Panc1 (cell line): ENCODE measurements around the gene TNRC6C.

ENCODE experiments used
- POLR2AphosphoS5 ChIP-seq: IDR thresholded peaks from 2 replicates; pipeline ENCODE4 v1.6.1; 2012; ENCODE audit warnings: mild to moderate bottlenecking, low read depth, low read length, moderate library complexity
- TF ChIP-seq, protein P1 (sequence below): fragments of 450-650 bp; IDR thresholded peaks from 2 replicates; pipeline ENCODE4 v1.5.1; 2017; ENCODE audit warnings: mild to moderate bottlenecking

DNA sequence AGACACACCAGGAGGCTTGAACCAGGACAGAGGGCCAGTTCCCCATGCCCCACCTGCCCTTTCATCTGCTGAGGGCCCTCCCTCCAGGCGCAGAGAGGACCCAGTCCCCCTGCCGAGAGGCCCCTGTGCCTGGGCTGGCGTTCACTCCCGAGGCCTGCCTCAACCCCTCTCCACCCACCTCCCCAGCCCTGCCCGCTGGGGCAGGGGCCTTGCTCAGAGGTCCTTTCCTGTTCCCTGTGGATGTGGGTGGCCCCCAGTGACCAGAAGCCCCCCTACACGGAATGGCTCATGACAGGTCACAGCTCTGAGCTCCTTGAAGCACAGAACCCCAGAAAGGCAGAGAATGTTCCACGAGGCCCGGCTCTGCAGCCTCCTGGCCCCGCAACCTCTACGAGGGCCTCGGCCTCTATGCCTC, 163.3 kb downstream of the TNRC6C start:
- TF ChIP-seq, protein P1, sequence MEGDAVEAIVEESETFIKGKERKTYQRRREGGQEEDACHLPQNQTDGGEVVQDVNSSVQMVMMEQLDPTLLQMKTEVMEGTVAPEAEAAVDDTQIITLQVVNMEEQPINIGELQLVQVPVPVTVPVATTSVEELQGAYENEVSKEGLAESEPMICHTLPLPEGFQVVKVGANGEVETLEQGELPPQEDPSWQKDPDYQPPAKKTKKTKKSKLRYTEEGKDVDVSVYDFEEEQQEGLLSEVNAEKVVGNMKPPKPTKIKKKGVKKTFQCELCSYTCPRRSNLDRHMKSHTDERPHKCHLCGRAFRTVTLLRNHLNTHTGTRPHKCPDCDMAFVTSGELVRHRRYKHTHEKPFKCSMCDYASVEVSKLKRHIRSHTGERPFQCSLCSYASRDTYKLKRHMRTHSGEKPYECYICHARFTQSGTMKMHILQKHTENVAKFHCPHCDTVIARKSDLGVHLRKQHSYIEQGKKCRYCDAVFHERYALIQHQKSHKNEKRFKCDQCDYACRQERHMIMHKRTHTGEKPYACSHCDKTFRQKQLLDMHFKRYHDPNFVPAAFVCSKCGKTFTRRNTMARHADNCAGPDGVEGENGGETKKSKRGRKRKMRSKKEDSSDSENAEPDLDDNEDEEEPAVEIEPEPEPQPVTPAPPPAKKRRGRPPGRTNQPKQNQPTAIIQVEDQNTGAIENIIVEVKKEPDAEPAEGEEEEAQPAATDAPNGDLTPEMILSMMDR, result no peak
- TF ChIP-seq POLR2AphosphoS5, result no peak
